A549 (cell line): ENCODE results near the gene TIAM2.

Source experiments
- CHD2 ChIP-seq: fragments of 150-350 bp; IDR thresholded peaks from 2 replicates; pipeline ENCODE4 v1.6.1; 2014; ENCODE audit warnings: low read length; ENCODE audit not compliant: partially characterized antibody
- CHD4 ChIP-seq: fragments of 200-600 bp; sonication (generic); IDR thresholded peaks from 2 replicates; pipeline ENCODE4 v1.6.1; 2016; ENCODE audit warnings: antibody characterized with exemption, mild to moderate bottlenecking, borderline replicate concordance
- CTCF ChIP-seq: fragments of >200 bp; sonication (Bioruptor Twin); formaldehyde crosslinking; IDR thresholded peaks from 3 replicates; pipeline ENCODE4 v1.5.1; 2016
- ELK1 ChIP-seq: fragments of 150-350 bp; IDR thresholded peaks from 2 replicates; pipeline ENCODE4 v1.6.1; 2014; ENCODE audit warnings: low read depth, mild to moderate bottlenecking, low read length
- FOSL2 ChIP-seq, 2 experiments: fragments of 450-650 bp in 1 of 2; fragments of >200 bp in 1 of 2; sonication (Bioruptor Twin) in 1 of 2; formaldehyde crosslinking; IDR thresholded peaks; 2 replicates each; pipeline versions ENCODE4 v1.5.0 to v1.6.1; 2016 to 2020; ENCODE audit warnings: mild to moderate bottlenecking in 1 of 2, moderate library complexity in 1 of 2
- PHF8 ChIP-seq: fragments of 200-600 bp; sonication (generic); IDR thresholded peaks from 2 replicates; pipeline ENCODE4 v1.6.1; 2016; ENCODE audit warnings: low read depth, mild to moderate bottlenecking, antibody characterized with exemption, moderate library complexity, borderline replicate concordance
- POLR2A ChIP-seq: IDR thresholded peaks from 2 replicates; pipeline ENCODE4 v1.6.1; 2012; ENCODE audit warnings: mild to moderate bottlenecking, low read length
- POLR2AphosphoS2 ChIP-seq: conservative IDR thresholded peaks from 2 replicates; pipeline ENCODE4 v1.6.1; 2012; ENCODE audit warnings: low read length, improper control_type of control experiment, inconsistent platforms
- REST ChIP-seq: fragments of 200-600 bp; sonication (generic); IDR thresholded peaks from 2 replicates; pipeline ENCODE4 v1.6.1; 2016; ENCODE audit warnings: antibody characterized with exemption, mild to moderate bottlenecking, moderate library complexity

- no peak for TF ChIP-seq CTCF
- no peak for TF ChIP-seq FOSL2 (IDR thresholded peaks at IDR 0.05)
- TF ChIP-seq FOSL2 (CRISPR knock-in tag; IDR thresholded peaks at IDR 0.05), result no peak
- no peak for TF ChIP-seq POLR2A
- no peak for TF ChIP-seq CHD4
- TF ChIP-seq CHD2, result no peak
- TF ChIP-seq ELK1, result no peak
- no peak for TF ChIP-seq POLR2AphosphoS2
- no peak for TF ChIP-seq PHF8
- TF ChIP-seq REST, result no peak
These were observed 231.9 kb downstream of the TIAM2 start for GRCh38 chr6:155227046-155227445.
